ENCODE measurements around the gene TFF2.

TFF2 gene

DNA sequence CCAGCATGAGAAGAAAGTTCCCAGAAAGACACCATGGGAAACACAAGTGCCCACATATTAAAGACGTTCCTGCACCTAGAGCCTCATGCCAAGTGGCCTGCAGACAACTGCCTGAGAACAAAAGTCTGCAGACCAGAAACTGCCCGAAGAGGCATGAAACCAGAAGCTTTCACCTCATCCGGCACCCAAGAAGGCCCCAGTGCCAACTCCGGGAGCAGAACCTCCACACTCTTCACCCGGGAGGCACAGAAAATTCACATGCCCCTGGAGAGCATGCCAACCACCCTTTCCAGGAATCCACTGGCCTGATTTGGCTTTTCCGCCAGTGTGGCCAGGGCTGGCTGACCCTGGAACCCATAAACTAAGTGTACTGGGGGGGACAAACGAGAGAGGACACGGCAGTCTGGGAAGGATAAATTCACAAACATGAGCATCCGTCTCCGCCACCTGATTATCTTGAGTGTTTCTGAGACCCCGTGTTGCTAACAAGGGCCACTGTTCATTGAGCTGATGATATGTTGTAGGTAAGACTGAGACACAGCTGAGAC, 6.8 kb downstream of the TFF2 start:
- no peak for DNase-seq

DNA sequence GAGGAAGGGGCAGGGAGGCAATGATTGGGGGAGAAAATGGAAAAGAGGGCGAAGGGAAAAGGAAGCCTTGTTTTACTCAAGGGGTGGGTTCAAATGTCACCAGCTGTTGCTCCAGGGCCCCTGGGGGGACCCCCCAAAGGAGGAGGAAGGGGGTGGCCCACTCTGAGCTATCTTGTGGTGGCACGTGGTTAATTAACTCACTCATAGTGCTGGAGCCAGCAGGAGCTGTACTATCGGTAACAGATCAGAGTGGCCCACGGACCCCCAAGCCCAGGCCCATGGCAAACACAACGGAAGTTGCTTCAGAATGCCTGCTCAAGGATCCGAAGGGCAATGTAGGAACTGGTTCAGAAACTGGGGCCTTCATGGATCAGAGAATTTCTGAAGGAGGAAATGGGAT, 7.2 kb downstream of the TFF2 start:
- DNase-seq: no peak

DNA sequence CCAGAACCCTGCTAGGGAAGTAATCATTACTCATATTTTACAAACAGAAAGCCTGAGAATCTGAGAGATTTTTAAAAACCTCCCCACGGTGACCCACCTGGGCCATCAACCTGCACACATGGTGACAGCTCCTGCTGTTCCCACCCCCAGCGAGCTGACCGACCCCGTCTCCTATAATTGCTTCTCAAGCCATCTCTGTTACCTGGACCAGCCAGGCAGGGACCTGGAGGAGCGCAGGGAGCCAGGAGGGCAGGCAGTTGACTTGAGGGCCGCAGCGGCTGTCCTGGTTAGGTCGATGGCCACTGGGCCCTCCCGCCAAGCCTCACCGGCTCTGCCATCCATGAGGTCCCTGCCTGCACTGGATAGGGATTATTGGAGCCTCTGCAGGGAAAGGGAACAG, 7.7 kb downstream of the TFF2 start:
- no peak for DNase-seq

DNA sequence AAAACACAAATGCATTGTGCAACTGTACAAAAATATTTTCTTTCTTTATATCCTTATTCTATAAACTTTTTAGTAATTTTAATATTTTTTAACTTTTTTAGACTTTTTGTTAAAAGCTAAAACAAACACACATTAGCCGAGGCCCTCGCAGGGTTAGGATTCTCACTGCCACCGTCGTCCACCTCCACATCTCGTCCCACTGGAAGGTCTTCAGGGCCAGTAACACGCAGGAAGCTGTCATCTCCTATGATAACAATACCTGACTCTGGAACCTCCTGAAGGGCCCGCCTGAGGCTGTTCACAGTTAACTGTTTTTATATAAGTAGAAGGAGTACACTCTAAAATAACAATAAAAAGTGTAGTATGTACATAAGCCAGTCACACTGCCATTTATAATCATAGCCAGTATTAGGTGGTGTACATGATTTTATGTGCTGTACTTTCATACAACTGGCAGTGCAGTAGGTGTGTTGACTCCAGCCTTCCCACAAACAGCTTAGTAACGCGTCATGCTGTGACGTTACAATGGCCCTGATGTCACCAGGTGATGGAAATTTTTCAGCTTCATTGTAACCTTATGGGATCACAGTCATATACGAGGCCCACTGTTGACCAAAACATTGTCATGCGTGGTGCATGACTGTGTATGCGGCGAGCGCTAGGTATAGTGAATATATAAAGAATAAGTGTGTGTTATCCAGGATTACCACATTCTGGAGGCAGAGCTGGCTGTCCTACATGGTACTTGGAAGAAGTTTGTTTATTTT, 8.8 kb downstream of the TFF2 start:
- no peak for DNase-seq

DNA sequence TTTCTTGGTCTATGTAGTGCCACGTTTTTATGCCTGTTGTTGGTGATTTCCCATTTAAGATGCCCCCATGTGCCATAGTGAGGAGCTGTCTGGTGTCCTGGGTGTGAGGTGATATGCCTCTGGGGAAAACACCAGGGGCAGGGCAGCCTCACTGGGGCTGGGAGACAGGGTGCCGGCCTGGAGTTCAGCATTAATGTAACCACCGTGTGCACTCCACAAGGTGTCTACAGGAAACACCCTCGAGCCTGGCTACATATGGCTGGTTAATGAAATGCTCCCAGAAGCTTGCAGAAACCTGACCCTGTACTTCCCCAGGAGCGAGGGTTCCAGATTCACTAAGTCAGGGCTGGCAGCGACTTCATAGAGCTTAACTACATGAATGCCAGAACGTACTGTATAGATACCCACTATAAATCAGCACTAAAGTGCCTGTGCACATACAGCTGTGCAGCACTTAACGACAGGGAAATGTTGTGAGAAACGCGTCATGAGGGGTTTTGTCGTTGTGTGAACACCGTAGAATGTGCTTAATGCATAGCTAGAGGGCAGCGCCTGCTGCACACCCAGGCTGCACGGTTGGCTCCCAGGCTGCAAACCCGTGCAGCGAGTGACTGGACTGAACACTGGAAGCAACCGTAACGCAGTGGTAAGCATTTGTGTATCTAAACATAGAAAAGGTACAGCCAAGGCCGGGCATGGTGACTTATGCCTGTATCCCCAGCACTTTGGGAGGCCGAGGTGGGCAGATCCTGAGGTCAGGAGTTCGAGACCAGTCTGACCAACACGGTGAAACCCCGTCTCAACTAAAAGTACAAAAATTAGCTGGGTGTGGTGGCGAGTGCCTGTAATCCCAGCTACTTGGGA, 10.4 kb downstream of the TFF2 start:
- no peak for DNase-seq

DNA sequence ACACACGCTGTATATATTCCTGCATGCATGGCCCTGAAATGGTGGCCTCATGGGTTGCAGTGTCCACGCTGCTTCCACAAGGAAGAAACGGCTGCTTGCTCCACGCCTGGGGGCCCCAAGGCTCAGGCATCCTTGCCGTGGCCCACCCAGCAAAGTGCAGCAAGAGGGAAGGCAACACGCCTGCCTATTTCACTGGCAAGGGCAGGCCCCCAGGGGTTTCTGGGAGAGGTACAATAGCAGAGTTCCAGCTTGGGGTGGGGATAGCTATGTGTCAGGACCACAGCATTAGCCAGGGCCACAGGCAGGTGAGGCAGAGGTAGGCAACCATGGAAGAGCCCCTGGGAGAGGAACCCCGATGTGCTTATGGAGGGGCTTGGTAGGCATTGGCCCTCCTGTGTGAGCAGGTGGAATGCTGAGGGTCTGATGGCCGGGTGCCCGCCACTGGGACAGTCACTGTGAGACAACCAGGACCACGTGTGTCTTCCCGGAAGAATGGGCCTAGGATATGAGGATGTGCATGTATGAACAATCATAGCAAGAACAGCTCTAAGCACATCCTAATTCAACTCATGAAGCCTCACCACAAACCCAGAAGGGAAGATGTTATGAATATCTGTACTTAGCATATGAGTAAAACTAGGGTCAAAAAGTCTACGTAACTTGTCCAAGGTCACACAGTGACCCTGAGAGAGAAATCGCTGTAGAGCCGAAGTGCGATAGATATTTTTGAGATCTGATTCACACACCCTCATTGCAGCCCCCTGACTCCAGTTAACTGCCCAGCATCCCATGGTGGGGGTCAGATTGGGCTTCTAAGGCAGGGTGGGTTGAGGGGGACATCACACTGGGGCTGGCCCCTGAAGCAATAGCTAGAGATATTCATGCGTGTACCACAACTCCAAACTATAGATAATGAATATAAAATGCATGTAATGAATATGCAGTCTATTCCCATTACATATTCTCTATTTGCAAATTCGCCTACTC, 11.8 kb downstream of the TFF2 start:
- no peak for DNase-seq

DNA sequence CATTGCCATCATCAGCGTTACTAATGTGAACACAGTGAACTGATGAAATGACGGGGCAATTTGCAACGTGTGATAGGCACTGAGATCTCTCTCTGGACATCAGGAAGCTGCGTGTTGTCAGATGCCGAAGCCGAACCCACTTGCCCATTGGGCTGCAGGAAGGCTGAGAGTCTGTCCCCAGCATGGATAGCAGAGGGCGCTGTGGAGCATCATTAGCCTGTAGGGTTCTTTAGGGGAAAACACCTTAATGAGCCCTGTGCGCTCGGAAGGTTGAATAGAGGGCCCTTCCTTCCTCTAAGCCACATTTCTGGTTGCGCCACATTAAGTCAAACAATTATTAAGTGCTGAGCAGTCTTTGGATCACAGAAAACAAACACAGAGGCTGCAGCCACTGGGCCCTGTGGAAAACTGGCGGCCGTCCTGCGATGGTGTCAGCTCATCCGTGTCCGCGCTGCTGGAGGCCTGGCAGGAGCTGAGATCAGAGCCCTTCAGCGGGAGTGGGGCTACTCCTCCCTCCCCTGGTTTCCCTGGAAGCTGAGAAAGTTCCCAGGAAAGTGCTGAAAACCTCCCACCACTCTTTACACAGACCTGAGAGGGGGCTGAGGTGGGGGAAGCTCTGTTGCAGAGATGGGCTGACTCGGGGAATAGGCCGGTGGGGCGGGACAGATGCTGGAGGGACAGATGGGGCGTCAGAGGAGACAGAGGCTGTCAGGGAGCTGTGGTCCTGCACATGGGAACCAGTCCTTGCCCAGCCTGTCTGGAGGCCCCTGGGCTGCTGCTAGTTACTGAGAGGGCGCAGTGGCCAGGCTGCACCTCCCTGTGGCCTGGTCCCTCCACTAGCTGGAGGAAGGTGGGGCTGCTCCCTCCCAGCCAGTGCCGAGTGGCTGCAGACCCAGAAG, 12.7 kb downstream of the TFF2 start:
- peak; percentile 63 to 84 for DNase-seq

DNA sequence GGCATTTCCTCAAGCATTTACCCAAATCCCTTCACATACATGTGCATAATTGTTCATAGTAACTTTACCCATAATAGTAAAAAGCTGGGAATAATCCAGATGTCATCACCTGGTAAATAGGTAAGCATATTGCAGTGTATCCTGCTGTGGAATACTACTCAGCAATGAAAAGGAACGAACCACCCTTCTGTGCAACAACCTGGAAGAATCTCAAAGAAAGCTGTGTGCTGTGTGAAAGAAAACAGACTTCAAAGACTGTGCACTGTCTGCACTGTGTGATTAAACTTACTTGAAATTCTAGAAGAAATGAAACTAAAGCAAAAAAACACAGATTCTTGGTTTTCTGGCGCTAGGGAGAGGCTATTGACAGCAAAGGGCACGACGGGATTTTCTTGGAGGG, 13.5 kb downstream of the TFF2 start:
- DNase-seq: no peak

DNA sequence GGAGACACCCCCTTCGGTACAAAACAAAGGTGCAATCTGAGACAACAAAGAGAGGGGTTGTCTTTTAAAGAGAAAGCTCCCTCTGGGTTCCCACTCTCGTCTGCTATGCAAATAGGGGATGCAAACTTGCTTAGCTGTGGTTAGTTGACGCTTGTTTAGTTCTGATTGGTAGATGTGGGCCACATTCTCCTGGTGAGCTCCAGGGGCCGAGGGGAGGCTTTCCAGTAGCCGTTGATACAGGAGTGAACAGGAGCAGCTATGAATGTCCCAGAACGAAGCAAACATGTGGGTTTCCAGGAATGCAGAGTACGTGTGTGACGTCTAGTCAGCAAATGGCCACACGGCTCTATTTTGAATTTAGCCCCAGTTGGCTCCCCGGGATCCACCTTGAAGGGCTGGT, 14.7 kb downstream of the TFF2 start:
- no peak for DNase-seq

DNA sequence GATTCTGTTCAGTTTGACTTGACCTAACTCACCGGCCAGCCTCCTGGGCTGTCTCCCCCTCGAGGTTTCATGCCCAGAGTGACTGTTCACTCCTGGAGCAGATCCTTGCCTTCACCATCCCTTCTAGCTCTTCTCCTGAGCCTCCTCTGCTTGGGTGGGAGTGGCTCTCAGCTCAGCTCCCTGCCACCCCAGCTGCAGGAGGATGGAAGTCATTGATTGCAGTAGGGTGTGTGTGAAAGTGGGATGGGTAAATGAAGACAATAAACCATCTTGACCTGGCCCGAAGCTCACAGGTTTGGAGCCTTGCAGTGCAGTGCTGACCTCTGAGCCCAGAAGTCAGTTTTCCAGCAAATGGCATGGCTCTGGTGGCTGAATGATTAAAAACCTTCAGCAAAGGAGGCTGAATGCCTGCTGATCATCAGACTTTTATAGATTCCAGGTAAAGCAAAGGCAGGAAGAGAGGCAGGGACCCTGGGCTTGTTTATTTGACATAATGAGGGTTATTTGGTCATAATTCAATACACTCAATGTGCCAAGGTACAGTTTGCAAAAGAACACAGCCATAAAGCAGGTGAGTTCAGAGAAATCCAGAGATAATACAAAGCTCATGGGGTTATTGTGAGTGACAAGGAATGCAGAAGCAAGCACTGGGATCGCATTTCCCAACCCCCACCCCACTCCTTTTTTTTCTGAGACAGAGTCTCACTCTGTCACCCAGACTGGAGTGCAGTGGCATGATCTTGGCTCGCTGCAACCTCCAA, 18.1 kb downstream of the TFF2 start:
- DNase-seq: no peak

DNA sequence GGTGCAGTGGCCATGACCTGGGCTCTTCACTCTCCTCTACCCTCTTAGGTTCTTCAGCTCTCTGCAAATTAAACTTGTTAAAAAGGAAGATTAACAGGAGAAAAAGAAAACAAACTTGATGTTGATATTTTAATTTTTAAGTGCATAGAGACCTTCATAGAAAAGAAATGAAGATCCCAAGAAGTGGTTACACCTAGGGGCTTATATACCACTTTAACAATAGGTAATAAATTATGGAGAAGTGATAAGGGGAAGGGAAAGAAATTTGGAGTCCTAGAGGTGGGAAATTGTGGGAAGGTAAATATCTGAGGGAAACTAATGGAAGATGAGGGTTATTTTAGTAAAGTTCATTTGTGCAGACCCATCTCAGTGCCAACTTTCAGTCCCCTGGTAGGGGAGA, 19.1 kb downstream of the TFF2 start:
- no peak for DNase-seq

DNA sequence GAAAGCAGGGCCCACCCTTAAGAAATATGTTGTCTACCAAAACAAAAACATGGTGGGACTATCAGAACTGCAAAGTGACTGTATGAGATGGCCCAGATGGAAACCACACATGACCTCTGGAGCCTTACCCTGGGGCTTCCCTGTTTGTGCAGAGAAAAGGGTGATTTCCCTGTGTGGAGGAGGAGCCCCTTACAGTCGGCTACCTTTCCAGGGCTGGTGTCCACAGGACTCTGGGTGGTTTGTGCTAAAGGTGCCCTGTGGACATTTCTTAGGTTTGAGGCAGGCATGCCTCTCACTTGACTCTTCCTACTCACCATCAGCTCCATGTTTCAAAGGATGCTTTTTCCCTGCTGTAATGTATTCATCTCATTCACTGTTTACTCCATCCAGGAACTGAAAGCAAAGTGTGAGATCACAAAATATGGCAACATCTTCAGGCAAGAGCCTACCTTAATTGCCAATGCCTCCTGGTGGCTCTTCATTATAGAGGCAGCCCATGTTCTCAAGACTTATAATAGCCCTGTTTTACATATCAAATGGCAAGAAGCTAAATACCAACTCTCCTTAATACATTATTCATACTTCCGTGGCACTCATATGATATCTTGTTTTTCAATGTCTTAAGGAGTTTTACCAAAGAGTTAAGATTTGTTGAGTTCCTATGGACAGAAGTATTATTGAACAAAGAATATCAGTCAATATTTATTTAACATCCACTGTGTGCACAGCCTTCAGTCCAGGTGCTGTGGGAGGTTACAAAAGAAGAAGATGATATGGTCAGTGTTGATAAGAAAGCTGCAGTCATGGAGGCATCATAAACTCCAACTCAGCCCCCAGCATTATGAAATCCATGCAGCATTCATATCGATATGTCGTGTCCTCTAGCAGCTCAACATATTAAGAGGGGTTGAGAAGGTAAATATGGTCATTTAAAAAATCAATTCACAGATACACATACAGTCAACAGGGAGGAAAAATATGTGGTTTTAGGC, 20.1 kb downstream of the TFF2 start:
- DNase-seq: no peak

DNA sequence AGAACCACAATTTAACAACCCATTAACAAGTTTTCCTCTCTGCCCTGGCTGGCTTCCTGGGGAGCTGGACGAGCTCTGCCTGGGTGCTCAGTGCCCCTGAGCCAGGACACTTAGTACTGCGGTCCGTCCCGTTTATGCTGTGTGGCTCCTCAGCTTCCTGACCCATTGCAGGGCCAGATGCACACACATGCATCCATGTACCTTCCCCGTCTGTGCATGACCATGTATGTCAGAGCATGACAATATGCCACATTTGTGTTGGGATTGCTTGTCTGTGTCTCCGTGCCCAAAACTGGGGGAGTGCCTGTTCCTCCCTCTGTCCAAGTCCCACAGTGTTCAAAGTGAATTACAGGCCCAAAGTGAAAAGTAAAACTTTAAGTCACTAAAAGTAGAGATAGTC, 25.9 kb downstream of the TFF2 start:
- no peak for DNase-seq

DNA sequence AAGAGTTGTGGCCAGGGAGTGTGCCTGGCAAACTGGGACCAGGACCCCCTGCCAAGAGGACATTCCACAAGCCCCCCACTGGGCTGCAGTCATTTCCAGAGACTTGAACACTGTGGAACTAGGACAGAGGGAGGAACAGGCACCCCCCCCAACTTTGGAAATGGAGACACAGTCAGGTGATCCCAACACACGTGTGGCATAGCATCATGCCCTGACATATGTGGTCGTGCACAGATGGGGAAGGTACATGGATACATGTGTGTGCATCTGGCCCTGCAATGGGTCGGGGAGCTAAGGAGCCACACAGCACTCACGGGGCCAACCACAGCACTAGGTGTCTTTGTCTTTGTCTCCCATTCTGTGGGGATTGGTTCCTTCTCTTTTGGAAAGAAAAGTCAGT, 28.9 kb downstream of the TFF2 start:
- DNase-seq: no peak

DNA sequence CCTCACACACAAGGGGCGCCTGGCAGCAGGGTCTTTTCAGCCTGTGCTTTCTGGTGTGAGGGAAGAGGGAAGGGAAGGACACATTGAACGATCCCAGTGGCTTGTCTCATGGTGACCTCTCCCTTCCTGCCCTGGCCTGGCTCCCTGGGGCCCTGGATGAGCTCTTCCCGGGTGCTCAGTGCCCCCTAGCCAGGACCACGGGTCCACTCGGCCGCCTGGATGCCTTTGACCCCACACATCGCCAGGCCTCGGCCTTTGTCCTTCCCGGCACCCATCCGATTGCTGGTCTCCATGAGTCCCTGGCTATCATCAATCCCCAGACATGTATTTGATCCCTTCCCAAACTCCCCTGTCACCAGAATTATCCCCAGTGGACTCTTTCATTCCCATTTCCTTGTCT, 29.6 kb downstream of the TFF2 start:
- no peak for DNase-seq

DNA sequence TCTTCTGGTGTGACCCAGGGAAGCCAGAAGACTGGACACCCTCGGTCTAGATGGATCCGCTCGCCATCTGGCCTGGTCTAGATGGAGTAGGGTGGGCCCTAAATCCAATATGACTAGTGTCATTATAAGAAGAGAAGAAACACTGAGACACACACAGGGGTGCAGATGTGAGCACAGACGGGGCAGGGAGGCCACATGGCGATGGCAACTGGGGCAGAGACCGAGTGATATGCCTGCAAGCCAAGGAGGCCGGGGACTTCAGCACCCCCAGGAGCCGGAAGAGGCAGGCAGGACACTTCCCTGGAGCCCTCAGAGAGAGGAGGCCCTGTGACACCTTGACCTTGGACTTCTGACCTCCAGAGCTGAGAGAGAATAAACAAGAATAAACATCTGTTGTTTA, 30.0 kb downstream of the TFF2 start:
- no peak for DNase-seq

DNA sequence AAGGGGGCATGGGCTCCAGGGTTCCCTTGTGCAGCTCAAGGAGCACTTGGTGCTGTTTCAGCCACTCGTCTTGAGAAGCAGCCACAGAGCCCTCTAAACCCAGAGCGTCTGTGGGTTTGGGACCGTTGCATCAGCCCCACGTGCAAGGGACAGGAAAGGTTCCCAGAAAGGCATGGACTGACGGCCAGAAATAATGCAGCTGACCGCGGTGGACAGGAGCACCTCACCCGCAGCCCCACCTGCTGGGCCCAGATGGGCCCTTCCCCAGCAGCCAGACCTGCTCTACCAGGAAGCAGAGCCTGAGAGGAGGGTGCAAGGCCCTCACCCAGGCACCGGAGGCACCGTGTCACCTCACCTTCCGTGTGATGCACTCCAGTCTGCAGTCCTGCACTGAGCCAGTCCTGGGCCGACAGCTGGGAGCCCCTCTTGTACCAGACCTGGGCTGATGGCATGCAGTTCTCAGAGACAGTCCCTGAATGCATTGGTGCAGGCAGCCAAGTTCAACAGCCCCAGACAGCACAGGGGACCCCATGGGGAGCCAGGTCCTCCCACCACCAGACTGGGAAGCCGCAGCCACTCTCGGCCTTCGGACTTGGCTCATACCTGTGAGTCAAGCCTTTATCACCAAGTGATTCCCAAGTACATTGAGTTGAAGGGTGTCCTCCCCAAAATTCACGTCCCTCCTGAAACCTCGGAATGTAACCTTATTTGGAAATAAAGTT, 30.8 kb downstream of the TFF2 start:
- DNase-seq: no peak

DNA sequence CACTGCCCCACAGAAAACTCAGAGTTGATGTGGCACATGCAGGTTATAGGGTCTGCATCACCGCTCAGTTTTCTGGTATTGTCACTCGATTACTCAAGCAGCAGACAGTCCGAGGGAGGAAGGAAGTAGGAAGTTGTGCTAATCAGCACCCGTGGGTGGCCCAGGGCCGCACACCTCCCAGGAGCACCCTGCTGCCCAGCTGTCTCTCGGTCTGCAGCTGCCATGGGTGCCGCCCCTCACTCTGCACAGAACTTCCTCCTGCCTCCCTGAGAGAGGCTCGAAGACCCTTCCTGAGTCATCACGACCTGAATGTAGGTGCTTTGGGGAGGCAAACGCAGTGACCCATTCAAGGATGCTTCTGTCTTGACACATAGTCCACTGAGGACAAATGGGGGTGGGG, 31.4 kb downstream of the TFF2 start:
- DNase-seq: no peak
